Measurements from ENCODE around the gene EDC3.

- TF ChIP-seq CTCF (IDR thresholded peaks at IDR 0.05; ENCODE audit: poor library complexity, severe bottlenecking) (no peak), REST (IDR thresholded peaks at IDR 0.05; ENCODE audit: borderline replicate concordance) (no peak), EP300 (conservative IDR thresholded peaks at IDR 0.05; ENCODE audit: poor library complexity, severe bottlenecking) (no peak), EZH2 (IDR thresholded peaks at IDR 0.05; ENCODE audit: borderline replicate concordance, insufficient read depth, low read length, poor library complexity, severe bottlenecking) (no peak), POLR2AphosphoS5 (IDR thresholded peaks at IDR 0.05) (no peak)
Observed at GRCh38 chr15:74611834-74612233, 84.0 kb downstream of the EDC3 start.

Measured in neural cell (in vitro differentiated cells).